VCaP (cell line): ENCODE results near the gene SNAPIN.

Experiments
- H3K27ac ChIP-seq: fragments of 450-650 bp; 2 replicates; pipeline ENCODE4 v1.5.1; 2017
- TF ChIP-seq, protein P1 (sequence below): fragments of 450-650 bp; conservative IDR thresholded peaks from 2 replicates; pipeline ENCODE4 v1.5.1; 2017; ENCODE audit warnings: mild to moderate bottlenecking, moderate library complexity

SNAPIN gene

DNA sequence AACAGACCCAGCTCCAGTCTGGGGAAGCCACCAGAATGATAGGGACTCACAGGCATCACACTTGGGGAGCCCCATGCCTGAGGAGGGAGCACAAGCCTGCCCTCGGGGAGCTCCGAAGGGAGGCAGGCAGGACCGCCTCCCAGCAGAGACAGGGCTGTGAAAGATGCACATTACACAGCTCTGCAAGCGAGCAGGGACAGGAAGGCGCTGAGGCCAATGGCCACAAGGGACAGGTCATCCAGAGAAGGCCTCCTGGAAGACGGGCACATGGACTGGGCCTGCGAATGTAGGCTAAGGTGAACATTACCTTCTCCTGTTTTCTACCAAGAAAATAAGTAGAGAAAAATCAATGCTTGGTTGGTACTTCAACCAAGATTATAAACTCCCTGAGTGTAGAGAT lies 24.2 kb downstream of the SNAPIN start:
- TF ChIP-seq, protein P1, sequence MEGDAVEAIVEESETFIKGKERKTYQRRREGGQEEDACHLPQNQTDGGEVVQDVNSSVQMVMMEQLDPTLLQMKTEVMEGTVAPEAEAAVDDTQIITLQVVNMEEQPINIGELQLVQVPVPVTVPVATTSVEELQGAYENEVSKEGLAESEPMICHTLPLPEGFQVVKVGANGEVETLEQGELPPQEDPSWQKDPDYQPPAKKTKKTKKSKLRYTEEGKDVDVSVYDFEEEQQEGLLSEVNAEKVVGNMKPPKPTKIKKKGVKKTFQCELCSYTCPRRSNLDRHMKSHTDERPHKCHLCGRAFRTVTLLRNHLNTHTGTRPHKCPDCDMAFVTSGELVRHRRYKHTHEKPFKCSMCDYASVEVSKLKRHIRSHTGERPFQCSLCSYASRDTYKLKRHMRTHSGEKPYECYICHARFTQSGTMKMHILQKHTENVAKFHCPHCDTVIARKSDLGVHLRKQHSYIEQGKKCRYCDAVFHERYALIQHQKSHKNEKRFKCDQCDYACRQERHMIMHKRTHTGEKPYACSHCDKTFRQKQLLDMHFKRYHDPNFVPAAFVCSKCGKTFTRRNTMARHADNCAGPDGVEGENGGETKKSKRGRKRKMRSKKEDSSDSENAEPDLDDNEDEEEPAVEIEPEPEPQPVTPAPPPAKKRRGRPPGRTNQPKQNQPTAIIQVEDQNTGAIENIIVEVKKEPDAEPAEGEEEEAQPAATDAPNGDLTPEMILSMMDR = no peak
- no peak overlapping the region for H3K27ac ChIP-seq

DNA sequence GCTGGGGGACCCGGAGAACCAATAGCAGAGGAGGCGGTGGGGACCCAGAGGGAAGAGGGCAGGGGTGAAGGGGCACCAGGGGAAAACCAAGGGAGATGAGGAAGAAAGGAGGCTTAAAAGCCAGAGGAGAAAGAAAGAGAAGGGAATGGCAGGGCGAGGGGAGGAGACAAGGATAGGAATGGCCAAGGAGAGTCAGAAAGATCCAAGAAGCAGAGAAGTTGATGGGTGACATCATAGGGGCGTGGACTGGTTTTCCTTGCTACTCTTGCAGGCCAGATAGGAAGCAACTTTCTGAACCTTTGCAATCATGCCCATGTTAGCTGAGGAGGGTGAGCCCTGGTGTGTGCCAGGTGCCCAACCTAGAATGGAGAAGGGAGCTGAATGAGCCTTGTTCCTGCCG lies 25.4 kb downstream of the SNAPIN start:
- TF ChIP-seq, protein P1 = no peak
- no peak overlapping the region for H3K27ac ChIP-seq

DNA sequence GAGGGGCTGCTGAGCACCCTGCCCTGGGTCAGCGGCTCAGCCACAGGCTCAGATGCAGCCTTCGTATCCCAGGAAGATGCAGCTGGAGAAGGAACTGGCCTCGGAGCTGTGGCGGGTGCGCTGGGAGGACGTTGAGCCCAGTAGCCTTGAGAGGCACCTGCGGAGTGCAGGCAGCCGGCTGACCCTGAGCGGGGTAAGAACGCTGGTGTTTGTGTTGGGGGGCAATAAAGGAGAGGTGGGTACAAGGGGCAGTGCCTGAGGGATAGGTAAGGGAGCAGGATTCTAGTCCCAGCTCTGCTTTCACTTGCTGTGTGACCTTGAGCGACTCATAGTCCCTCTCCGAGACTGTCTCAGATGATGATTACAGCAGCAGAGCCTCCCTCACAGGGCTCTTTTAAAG lies 26.4 kb downstream of the SNAPIN start:
- TF ChIP-seq, protein P1 = no peak
- H3K27ac ChIP-seq = no peak overlapping the region

DNA sequence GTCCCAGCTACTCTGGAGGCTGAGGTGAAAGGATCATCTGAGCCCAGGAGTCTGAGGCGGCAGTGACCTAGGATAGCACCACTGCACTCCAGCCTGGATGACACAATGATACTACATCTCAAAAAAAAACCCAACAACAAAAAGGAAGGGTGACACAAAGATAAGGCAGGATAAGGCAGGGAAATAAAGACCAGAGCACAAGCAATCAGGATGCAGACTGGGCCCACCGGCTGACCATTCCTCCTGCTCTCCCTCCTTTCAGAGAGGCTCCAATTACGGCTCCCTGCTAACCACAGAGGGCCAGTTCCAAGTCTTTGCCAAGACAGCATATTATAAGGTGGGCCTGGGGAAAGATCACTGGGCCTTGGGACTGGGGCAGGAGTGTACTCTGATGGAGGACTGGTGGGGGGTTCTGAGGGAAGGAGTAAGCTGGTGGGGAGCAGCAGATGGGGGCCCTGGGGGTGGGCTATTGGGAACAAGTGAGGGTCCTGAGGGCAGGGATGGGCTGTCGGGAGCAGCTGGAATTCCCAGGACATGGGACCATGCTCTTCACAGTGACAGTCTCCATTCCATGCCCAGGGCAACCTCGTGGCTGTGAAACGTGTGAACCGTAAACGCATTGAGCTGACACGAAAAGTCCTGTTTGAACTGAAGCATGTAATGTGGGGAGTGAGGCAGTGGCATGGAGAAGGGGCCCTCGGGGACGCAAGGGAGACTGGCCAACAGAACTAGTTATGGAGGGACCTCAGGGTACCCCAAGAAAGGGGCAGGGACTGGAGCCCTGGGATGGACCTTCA lies 27.2 kb downstream of the SNAPIN start:
- H3K27ac ChIP-seq = no peak overlapping the region
- TF ChIP-seq, protein P1 = no peak

DNA sequence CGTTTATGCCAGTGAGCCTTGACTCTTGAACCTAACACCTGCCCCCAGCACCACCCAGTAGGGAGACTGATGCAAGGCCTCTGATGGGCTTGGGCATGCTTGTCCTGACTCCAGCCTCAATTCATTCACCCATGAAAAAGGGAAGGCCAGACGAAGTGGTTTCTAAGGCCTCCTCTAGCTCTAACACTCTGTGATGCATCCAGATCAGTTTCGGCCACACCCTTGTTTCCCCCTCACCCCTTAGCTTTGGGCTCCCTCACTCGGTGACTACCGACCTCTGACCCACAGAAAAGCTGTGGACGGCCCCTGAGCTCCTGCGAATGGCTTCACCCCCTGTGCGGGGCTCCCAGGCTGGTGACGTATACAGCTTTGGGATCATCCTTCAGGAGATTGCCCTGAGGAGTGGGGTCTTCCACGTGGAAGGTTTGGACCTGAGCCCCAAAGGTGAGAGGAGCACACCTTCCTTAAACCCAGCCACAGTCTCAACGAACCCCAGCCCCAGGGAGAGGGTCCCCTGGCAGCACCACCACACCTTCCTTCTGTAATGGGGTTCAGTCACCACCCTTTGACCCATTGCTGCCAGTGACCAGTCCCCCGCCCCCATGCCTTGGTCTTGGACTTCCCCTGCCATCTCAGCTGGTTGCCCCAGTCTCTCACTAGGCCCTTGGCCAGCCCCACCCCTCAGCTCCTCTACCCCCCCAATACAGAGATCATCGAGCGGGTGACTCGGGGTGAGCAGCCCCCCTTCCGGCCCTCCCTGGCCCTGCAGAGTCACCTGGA lies 29.0 kb downstream of the SNAPIN start:
- no peak overlapping the region for H3K27ac ChIP-seq
- TF ChIP-seq, protein P1 = no peak

DNA sequence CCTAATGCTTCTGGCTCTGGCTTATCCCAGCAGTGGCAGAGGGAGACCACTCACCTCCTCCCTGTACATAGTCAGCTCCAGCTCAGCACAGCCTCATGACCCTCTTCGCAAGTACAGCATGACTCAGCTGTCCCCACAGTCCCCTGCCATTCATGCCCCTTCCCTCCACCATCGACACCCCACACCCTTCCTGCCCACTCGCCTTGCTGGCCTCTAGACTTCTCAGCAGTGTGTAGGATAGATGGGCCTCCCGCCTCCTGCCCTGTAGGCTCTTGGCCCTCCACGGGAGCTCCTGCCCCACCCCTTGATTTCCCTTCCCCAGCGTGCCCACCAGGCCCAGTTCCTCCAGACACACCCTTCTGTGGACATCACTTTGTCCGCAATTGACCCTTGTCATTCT lies 29.8 kb downstream of the SNAPIN start:
- TF ChIP-seq, protein P1 = no peak
- H3K27ac ChIP-seq = no peak overlapping the region

DNA sequence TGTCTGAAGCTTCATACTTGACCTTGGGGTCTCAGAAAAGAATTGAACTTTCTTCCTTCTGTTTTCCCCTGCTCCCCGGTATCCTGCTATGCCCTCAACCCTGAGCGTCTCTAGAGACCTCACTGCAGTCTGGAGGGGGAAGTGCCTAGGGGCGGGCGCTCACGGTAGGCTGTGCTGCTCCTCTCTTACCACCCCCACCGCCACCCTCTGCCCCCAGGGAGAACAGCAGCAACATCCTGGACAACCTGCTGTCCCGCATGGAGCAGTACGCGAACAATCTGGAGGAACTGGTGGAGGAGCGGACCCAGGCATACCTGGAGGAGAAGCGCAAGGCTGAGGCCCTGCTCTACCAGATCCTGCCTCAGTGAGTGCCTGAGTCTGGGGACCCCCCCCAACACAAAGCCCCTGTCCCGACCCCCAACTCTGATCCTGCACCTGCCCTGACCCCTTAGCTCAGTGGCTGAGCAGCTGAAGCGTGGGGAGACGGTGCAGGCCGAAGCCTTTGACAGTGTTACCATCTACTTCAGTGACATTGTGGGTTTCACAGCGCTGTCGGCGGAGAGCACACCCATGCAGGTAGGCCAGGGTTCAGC lies 30.3 kb downstream of the SNAPIN start:
- no peak overlapping the region for H3K27ac ChIP-seq
- TF ChIP-seq, protein P1 = no peak
